NCI-H1092 treated with DMSO at 0.1 percent for 48 hours (cell line): Measurements from ENCODE around the gene PGC.

Experiments
- DNase-seq: peaks from one replicate; lab custom pipeline; 2025; lab: John Stamatoyannopoulos, UW

Gene PGC

DNA sequence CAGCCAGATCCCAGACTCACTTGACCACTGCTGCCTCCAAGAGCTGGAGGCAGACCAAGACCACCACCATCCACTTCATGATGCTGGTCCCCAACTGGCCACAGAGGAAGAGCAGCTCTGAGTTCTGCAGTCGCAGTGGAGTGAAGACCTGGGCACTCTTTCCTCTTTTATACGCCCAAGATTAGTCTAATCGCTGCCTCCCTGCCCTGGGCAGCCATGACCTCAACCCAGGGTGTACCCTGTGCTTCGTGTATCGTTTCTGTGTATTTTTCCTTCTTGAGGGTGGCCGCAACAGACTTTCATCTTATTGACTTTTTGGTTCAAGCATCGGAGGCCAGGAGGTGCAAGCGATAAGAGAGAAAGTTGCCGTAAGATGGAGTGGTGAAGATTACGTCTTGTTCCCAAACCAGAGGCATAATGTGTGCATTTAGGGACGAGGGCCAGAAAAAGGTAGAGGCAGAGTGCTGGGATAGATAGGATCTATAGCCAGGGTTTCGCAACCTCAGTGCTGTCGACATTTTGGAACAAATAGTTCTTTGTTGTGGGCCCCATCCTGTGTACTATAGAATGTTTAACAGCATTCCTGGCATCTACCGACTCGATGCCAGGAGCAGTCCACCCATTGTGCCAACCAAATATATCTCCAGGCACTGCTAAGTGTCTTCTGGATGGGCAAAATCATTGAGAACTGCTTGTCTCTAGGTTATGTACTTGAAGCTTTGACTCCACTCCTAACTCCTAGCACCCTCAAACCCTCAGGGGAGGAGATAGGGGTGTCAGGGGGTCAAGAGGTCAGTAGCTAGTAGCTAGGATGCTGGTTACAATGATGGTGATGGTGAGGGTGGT is at the start of gene PGC:
TSS of gene PGC (minus strand) at position 142 of the 846 bp plus-strand sequence. CDS start at position 79, 63 bp downstream.
- DNase-seq: no peak

DNA sequence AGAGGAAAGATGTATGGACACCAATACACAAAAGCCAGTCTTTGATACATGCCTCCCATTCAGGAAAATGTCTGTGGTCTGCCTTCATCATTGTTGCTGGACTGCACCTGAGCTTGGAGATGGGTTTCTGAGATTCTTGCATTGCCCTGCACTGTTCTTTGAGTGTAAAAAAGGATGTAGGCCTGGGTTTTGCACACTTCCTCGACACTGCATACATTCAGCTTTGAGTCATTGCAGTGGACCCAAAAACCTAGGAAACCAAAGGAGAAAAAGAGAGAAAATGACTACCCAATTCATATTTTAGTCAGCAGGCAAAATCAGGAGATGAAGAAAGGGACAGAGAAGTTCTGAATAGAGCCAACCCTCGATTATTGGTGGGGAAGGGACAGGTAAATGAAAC is 49.3 kb upstream of the PGC start:
- DNase-seq: no peak

DNA sequence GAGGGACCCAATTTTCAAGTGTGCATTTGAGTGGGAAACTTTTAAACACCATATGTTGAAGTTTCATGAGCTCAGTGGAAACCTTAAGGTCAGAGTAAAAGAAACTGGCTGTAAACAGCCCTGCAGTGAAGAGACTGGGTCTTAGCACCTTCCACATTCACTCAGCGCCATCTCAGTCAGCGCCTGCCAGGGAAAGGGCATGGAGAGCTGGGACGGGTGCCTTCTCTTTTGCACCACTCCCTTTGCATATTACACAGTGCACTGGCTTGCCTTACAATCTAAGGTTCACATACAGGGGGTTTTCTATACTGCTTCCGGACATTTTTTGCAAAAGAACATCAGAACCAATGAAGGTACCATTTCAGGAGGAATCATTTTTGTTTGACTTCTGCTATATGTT is 44.8 kb upstream of the PGC start:
- no peak for DNase-seq

DNA sequence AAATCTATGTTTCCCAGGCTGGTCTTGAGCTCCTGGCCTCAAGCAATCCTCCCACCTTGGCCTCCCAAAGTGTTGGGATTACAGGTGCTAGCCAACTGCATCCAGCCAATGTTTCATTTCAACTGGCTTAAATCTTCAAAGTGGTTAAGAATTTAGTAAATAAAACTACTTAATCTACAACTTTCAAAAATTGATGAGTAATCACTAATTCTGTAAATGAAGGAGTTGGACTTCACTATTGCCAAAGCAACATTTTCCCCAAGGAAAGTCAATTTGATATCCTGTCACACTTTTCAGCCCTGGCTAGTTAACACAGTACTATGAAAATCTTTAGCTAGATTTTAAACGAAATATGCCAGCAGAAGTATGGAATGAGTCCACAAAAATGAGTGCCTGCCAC is 44.1 kb upstream of the PGC start:
- DNase-seq: no peak

DNA sequence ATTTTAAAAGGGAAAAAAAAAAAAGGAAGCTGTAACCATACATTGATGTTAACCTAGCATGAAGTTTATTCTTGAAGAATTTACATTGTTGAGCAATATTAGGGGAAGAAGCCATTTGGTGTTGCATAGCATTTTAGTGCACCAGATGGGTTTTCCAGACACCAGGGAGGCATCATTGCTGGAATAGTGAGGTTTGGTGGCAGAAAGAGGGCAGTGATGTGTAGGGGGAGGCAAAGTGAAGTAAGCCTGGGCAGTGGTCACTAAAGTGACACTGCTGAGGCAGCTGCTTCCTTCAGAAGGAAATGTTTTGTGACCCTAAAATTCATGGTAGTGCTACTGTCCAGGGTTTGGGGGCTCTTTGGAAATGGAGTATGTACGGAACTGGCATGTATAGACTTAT is 42.8 kb upstream of the PGC start:
- DNase-seq: no peak

DNA sequence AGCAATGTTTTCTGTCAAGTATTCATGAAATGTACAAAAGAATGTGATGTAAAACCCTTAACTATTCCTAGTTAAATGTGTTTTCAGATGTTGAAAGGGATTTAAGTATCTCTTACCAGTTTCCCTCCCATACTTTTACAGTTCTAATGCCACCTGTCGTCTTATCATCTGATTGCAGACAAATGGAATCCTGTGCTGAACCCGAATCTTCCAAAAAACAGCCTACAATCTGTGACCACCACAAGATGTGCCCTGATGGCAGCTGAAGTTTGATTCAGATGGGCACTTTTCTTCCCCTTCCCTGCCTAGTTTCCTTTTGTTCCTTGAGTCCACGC is 42.2 kb upstream of the PGC start:
- DNase-seq: no peak

DNA sequence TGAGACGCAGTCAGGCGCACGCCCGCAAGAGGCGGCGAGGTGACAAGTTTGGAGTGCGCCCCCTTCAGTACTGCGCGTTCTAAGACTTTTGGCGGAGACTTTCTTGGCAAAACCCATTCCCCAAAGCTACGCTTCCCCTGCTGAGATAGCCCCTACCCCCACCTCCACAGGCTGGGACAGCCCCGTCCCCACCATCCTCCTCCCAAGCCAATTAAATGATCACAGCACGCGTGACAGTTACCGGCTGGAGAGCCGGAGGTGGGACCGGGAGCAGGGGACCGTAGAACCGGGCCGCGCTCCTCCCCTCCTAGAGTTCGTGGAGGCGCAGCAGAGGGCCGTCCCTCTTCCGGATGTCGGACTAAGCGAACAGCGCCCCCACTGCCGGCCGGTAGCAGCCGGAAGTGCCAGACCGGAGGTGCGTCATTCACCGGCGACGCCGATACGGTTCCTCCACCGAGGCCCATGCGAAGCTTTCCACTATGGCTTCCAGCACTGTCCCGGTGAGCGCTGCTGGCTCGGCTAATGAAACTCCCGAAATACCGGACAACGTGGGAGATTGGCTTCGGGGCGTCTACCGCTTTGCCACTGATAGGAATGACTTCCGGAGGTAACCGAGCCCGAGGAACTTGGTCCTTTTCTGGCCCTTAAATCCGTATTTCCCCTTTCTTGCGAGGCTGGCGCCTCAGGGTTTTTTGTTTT is 40.2 kb upstream of the PGC start, which contains the start of gene TOMM6:
TSS of gene TOMM6 (plus strand) at position 476 of the 699 bp plus-strand sequence. CDS start at position 480, 4 bp downstream.
- peak; percentile 92 for DNase-seq

DNA sequence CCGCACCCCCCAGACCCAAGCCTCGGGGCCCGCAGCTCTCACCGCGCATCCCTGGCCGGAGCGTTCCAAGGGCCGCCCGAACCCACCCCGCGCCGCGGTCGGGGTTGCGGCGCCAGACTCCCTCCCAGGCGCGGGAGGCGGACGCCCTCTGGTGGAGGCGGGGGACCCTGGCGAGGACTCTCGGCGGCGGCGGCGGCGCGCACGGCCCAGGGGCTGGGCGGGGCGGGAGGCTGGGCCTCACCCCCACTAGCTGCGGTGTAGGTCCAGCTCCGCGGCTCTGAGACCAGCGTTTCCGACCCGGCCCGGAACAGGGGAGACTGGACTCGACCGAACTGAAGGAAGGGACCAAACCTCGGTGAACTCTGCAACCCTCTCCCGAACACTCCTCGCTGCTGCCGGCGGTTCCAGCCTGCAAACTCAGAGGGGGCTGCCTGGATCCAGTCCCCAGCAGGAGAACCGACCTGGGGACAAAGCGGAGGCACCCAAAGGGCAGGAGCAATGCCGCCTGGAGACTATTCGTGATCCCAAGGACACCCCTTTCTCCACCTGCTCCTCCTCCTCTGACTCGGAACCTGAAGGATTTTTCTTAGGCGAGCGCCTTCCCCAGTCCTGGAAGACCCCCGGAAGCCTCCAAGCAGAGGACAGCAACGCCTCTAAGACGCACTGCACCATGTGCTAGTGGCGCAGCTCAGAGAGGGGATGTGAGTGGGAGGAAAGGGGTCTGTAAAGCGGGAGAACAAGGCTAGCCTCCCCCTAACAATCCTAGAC is 39.4 kb upstream of the PGC start:
- DNase-seq: peak; percentile 49

DNA sequence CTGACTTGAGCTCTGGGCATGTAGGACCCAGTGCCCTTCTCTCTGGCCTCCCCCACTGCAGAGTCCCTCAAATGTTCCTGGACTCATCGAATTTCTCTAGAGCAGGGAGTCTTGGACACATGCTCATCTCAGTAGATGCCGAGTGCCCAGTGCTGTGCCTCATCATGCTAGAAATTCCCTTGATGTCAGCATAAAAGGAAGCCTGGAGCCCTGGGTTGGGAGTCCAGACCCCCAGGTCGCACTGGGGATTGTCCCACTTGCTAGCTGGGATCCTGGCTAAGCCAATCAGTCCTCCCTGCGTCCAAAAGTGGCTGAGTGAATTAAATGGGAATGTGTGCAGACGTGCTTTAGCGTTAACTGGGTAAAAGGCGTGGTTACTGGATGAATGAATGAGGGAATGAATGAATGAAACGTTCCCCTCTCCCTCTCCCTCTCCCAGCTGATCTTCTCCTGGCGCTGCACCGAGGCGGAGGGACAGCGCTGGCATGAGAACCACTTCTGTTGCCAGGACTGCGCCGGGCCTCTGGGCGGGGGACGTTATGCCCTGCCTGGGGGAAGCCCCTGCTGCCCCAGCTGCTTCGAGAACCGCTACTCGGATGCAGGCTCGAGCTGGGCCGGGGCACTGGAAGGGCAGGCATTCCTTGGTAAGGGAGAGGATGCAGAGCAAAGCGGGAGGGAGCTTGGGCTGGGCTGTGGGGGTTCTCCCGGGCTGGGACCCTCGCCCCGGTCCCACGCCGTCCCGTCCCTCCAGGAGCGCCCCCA is 38.7 kb upstream of the PGC start:
- DNase-seq: no peak

DNA sequence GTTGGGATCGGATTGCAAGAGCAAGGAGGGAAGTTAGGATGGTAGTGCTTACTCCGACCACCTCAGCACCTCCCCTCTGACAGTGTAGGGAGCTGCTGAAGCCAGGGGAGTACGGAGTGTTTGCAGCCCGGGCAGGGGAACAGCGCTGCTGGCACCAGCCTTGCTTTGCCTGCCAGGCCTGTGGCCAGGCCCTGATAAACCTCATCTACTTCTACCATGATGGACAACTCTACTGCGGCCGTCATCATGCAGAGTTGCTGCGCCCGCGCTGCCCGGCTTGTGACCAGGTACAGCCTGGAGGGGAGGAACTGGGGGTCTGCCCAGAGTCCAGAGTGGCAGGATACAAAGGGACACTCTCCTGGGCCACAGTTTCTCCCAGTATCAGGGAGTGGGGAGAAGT is 38.1 kb upstream of the PGC start:
- no peak for DNase-seq

DNA sequence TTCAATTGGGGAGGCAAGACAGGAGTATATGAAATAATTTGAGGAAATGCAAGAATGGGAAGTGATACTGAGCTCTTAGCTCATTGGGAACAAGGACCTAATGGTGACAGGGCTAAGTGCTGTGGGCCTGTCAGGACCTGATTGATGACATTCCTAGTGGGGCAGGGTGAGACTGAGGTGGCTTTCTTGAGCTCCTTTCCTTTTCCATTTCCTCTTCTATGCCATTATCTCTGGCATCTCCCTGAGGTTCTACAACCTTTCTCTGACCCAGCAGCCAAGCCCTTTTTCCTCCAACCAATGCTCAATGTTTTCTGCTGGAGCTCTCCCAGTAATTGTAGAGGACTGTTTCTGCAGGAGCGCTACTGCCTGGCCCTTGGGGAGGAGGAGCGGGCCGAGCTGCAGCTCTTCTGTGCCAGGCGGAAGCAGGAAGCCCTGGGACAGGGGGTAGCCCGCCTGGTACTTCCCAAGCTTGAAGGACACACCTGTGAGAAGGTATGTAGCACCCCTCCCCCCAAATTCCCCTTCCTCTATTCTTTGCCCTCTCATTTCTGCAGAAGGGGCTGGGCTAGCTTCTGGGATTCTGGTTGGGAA is 37.5 kb upstream of the PGC start:
- no peak for DNase-seq

DNA sequence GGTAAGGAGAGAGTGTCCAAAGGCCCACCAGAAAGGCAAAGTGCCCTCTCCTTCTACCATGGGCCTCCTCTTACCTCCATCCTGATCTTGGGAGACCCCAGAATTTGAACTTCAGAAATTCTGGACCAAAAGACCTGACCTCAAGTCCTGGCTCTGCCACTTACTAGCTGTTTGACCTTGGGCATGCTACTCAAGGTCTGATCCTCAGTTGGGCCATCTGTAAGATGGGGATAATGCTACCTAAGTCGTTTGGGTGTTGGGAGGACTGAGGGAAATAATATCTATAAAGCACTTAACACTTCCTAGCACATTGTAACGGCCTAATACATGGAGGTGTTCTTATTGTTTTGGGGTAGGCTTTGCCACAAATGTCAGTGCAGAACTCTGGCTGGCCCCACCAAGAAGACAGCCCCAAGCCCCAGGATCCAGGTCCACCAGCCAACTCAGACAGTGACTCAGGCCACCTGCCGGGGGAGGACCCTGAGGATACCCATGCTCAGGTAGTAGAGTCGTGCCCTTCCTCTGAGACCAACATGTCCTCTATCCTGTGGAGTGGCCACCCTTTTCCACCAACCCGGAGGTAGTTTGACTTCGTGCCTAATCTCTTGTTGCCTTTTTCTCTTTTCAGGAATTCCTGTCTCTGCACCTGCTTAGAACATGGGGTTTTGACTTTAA is 36.0 kb upstream of the PGC start:
- DNase-seq: no peak

DNA sequence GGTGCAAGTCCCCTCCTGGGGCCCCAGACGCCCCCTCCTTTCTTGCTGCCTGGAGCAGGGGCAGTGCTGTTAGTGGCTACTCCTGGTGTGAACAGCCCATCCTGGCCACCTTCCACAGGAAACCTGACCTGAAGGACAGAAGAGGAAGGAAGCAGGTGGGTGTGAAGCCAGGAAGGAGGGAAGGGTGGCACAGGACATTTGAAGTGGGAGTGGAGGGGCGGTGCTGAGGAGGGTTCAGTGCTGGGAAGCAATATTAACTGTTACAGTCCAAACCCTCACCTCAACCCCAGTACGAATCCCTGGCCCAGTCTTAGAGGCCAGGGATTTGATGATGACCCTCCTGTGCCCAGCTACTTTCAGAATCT is 34.2 kb upstream of the PGC start:
- no peak for DNase-seq

DNA sequence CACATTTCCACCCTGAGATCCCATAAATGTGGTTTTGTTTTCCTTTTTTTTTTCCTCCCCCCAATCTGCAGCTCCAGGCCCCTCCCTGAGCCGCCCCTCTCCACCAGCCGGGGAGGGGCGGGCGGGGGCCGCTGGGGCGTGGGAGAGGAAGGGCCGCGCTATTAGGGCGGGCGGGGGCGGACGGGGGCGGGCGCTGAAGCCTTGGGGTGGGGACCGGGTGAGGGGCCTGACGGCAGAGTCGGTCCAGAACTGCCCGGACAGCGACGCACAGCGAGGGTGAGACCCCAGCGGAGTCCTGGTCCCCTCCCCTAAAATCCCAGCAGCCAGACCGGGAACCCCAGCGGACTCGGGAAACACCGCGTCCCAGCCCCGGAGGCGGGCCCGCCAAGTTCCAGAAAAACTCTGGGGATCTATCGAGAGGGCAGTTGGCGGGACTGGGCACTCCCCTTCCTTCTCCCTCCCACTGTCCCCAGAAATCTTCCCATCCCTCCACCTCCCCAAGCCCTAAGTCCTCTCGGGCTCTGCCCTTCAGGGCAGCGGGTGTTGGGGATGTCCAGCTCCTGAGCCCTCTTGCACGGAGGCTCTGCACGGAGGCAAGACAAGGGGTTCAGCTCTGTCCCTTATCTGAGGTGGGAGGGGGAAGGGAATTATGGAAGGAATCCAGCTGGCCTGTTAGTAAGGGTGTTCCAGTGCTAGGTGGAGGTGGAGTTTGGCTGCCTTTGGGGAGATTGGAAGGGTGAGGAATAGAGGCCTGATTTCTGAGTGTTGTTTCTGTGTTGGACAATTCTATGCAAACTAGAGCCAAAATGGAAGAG is 33.6 kb upstream of the PGC start, which contains the start of gene PRICKLE4:
TSS of gene PRICKLE4 (plus strand) at position 232 of the 815 bp plus-strand sequence. CDS start 2,692 bp downstream, outside the sequence.
- DNase-seq: no peak

DNA sequence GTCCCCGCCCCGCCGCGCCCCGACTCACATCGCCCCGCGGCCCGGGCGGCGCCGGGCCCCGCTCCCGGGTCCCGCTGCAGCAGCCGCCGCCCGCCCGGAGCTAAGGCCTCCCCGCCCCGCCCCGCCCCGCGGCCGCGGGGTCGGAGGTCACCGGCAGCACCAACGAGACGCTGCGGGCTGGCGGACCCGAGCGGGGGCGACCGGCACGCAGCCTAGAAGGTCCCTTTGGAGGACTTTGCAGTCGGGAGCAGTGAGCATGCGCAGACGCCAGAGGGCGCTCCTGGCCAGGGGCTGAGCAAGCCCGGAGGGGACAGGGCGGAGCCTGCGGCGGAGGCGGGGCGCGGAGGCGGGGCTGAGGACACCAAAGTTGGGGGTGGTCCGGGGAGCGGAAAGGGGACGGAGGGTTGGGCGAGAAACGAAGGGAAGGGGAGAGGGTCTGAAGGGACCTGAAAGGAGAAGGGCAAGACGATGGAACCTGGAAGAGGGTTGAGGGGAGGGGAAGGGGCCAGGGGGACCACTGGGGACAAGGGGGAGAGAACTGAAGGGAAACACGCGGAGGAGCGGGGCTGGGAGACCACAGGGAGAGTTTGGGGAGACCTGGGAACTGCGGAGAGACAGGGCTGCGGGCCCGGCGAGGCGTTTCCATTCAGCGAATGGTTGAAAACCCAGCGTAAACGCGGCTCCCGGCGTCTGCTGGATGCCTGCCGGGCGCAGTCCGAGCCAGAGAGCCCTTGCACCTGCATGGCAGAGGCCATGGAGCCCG is 32.8 kb upstream of the PGC start, which contains the start of gene FRS3:
TSS of gene FRS3 (minus strand) at position 113 of the 763 bp plus-strand sequence. CDS start 2,913 bp downstream, outside the sequence.
- DNase-seq: peak; percentile 87

DNA sequence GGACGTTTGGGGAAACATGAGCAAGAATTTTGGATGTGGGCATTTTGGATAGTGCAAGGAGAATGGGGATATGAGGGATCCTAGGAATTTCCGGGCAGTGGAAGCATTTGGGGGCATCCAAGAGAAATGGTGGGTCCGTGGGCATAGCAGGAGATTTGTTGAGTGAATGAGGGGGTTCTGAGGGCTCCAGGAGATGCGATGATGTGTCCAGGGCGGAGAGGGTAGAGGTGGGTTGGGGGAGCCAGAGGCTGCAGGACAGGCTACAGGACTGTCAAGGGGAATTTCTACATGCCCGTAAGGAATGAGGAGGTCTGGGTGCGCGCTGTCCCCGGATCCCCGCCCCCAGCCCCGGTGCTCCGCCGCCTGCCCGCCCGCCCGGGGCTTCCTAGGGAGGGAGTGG is 32.1 kb upstream of the PGC start:
- no peak for DNase-seq

DNA sequence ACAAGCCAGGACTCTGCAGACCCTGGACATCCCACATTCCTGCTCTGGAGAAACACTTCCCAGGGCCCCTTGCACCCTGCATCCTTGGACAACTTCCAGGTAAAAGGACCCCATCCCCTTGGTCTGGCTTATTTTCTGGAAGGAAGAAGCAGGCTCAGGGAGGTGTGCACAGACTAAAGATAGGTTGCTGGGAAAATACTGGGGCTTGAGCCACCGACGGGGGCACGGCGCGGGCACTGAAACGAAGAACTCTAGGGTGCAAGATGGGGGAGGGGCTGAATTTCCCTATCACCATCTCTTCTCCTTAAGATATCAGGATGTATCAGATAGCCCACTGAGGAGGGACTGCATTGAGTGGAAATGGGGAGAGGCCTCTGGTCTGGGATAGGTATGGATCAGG is 31.7 kb upstream of the PGC start:
- DNase-seq: no peak

DNA sequence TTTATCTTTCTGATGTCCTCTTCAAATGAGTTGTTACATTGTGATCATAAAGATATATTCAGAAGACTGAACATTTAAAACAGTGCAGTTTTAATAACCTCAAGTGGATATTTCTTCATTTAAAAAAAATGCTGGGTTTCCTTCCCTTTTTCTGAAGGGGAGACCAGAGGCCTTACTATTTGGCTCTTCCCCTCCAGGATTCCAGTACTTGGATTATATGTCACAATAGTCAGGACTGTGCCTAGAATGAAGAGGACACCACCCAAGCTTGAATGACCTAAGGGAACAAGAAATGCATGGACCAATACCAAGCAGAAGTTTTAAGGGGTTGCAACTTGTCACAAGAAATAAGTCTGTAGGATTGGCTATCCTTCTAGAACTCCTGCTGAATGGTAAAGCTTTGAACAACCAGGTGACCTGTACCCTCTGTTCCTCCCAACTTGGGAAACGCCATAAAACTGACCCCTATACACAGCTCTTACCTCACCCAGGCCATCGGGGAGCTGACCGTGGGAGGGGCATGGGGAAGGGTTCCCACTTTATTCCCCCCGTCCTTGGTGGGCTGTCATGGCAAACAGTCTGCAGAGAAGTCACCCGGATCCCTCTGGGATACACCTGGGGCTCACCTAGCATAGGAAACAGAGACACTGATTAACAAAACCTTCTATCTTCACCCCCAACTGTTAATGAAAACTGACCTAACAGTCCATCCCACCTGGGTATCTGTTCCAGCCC is 30.5 kb upstream of the PGC start:
- no peak for DNase-seq
